HG02884 (cell line): ENCODE results near the gene CISD3.

ENCODE experiments used
- ATAC-seq: cut with Tn5 transposase; IDR thresholded peaks from one replicate; pipeline ENCODE4 v1.9.1; 2021; ENCODE audit warnings: mild to moderate bottlenecking, moderate library complexity; ENCODE audit not compliant: unreplicated experiment

CISD3 gene

GRCh38 chr17:38766341-38766740 is 36.2 kb downstream of the CISD3 start:
- ATAC-seq: no peak

- ATAC-seq: no peak
Measured at GRCh38 chr17:38768417-38768816, 38.3 kb downstream of the CISD3 start.

- no peak for ATAC-seq
Measured at GRCh38 chr17:38773258-38773657, 43.1 kb downstream of the CISD3 start.

GRCh38 chr17:38777641-38778250 is 47.6 kb downstream of the CISD3 start:
- no peak for ATAC-seq

GRCh38 chr17:38779965-38780752 is 50.0 kb downstream of the CISD3 start:
- ATAC-seq: no peak

- no peak for ATAC-seq
Measured at GRCh38 chr17:38783227-38783626, 53.1 kb downstream of the CISD3 start.
